Hepatocyte (in vitro differentiated cells): ENCODE data around the gene CDK2AP2. TPM values are rescaled to one million over a fixed set of nuclear protein-coding genes. Genes with fewer than 3 reads are reported as not detected.

Experiments
- DNase-seq: peaks from one replicate; pipeline ENCODE4 v3.0.0-alpha.2; 2016; ENCODE audit warnings: low spot score
- H2AFZ ChIP-seq: fragments of 200-600 bp; sonication (generic); 2 replicates; pipeline ENCODE4 v1.6.0; 2016; ENCODE audit warnings: antibody characterized with exemption, mild to moderate bottlenecking
- H3K27ac ChIP-seq: fragments of 200-600 bp; sonication (generic); 2 replicates; pipeline ENCODE4 v1.5.1; 2016; ENCODE audit warnings: mild to moderate bottlenecking
- H3K27me3 ChIP-seq: fragments of 200-600 bp; sonication (generic); 2 replicates; pipeline ENCODE4 v1.6.1; 2016
- H3K36me3 ChIP-seq: fragments of 200-600 bp; sonication (generic); replicated peaks from 2 replicates; pipeline ENCODE4 v1.5.1; 2016; ENCODE audit warnings: low read depth; ENCODE audit not compliant: insufficient read depth
- H3K4me1 ChIP-seq: fragments of 200-600 bp; sonication (generic); 2 replicates; pipeline ENCODE4 v1.5.1; 2016; ENCODE audit warnings: mild to moderate bottlenecking, moderate library complexity; ENCODE audit not compliant: insufficient read depth
- H3K4me2 ChIP-seq: fragments of 200-600 bp; sonication (generic); 2 replicates; pipeline ENCODE4 v1.6.0; 2016
- H3K4me3 ChIP-seq: fragments of 200-600 bp; sonication (generic); 2 replicates; pipeline ENCODE4 v1.5.1; 2016; ENCODE audit warnings: mild to moderate bottlenecking
- H3K79me2 ChIP-seq: fragments of 200-600 bp; sonication (generic); 2 replicates; pipeline ENCODE4 v1.6.0; 2017; ENCODE audit warnings: mild to moderate bottlenecking
- H3K9me2 ChIP-seq: fragments of 200-600 bp; sonication (generic); replicated peaks from 2 replicates; pipeline ENCODE4 v1.6.0; 2017; ENCODE audit warnings: mild to moderate bottlenecking; ENCODE audit not compliant: insufficient read depth
- H3K9me3 ChIP-seq: fragments of 200-600 bp; sonication (generic); 2 replicates; pipeline ENCODE4 v1.5.1; 2016; ENCODE audit warnings: low read depth, mild to moderate bottlenecking
- H4K20me1 ChIP-seq: fragments of 200-600 bp; sonication (generic); 2 replicates; pipeline ENCODE4 v1.6.0; 2016; ENCODE audit warnings: mild to moderate bottlenecking; ENCODE audit not compliant: insufficient read depth, poor library complexity, severe bottlenecking
- CTCF ChIP-seq: fragments of 200-600 bp; sonication (generic); IDR thresholded peaks from 2 replicates; pipeline ENCODE4 v1.5.1; 2016; ENCODE audit warnings: antibody characterized with exemption, mild to moderate bottlenecking; ENCODE audit not compliant: poor library complexity
- EZH2 ChIP-seq: fragments of 200-600 bp; sonication (generic); IDR thresholded peaks from 2 replicates; pipeline ENCODE4 v1.6.1; 2016; ENCODE audit warnings: antibody characterized with exemption, mild to moderate bottlenecking, borderline replicate concordance
- EZH2phosphoT487 ChIP-seq: fragments of 200-600 bp; sonication (generic); IDR thresholded peaks from one replicate; pipeline ENCODE4 v1.6.1; 2018; ENCODE audit warnings: antibody characterized with exemption, mild to moderate bottlenecking, low read depth, moderate library complexity; ENCODE audit not compliant: unreplicated experiment, severe bottlenecking
- WGBS: methylation state at CpG from one replicate; pipeline ENCODE4 v1.1.6; 2016; ENCODE audit warnings: low lambda C conversion rate; ENCODE audit errors: missing lambda C conversion rate; 5-methylcytosine and 5-hydroxymethylcytosine counted together
- microRNA-seq: library from miRNA; unstranded; fragments of <30 nt; microRNA quantifications from one replicate; pipeline ENCODE4, GENCODE V29; 2017
- polyA plus RNA-seq: library from polyadenylated mRNA; unstranded; fragments of >200 nt; fragmentation: Nextera tagmentation; extraction: Ambion mirVana; gene quantifications from 2 replicates; pipeline ENCODE4 v1.2.1, GENCODE V29; 2016
- small RNA-seq: library from RNA; depleted of rRNA; stranded (forward); fragments of <200 nt; gene quantifications from one replicate; pipeline ENCODE3, GENCODE V24; 2014
- total RNA-seq: library from RNA; depleted of rRNA; stranded (reverse); fragments of >200 nt; gene quantifications from 2 replicates; pipeline ENCODE4 v1.2.3, GENCODE V29; 2014

Gene CDK2AP2
- total and polyA plus RNA-seq, 2 experiments from 2014 or later, result 47.3 to 177 TPM

- Histone ChIP-seq H3K36me3 (no peaks in the 10 kb centered on the region), H3K9me3 (no peaks in the 10 kb centered on the region)
These were observed 49.7 kb downstream of the CDK2AP2 start for GRCh38 chr11:67458266-67458665.

GRCh38 chr11:67457453-67457852 is 50.5 kb downstream of the CDK2AP2 start:
- H3K79me2 ChIP-seq, result no peaks in the 10 kb centered on the region
- no peak overlapping the region for H3K27ac ChIP-seq
- H3K36me3 ChIP-seq, result no peaks in the 10 kb centered on the region
- no peaks in the 10 kb centered on the region for H4K20me1 ChIP-seq
- no peaks in the 10 kb centered on the region for H3K27me3 ChIP-seq
- no peak overlapping the region for H3K4me2 ChIP-seq
- no peaks in the 10 kb centered on the region for H3K9me2 ChIP-seq
- no peak for DNase-seq
- H3K4me3 ChIP-seq, result no peak overlapping the region
- WGBS, result 89% methylated on average over 12 of the region's 12 CpGs
- no peak overlapping the region for H2AFZ ChIP-seq
- no peaks in the 10 kb centered on the region for H3K9me3 ChIP-seq
- no peak for TF ChIP-seq EZH2phosphoT487
- TF ChIP-seq EZH2, result no peak
- TF ChIP-seq CTCF, result no peak
- no peaks in the 10 kb centered on the region for H3K4me1 ChIP-seq

More at GRCh38 chr11:67458266-67458665, 49.7 kb downstream of the CDK2AP2 start:
- DNase-seq, result no peak
- WGBS, result 95% methylated on average over 19 of the region's 19 CpGs
- Histone ChIP-seq H3K4me1 (no peaks in the 10 kb centered on the region), H3K79me2 (no peaks in the 10 kb centered on the region), H3K27ac (no peak overlapping the region), H3K4me2 (no peak overlapping the region), H3K4me3 (no peak overlapping the region), H2AFZ (no peak overlapping the region), H4K20me1 (no peaks in the 10 kb centered on the region), H3K27me3 (no peaks in the 10 kb centered on the region), H3K9me2 (no peaks in the 10 kb centered on the region)
- TF ChIP-seq EZH2phosphoT487 (no peak), EZH2 (no peak), CTCF (no peak)

Small RNA genes lying within 50 kb of the gene (microRNA-seq; reads per million reads assigned to microRNA genes)
- 1.3 reads per million for gene MIR6752

Small RNA genes lying within 50 kb of the gene (small RNA-seq; reads per million reads assigned to genes)
- gene MIR6752, result not detected

Other genes starting within 250 kb of the CDK2AP2 start
- gene GRK2, start 241.7 kb downstream of the CDK2AP2 start, total RNA-seq, result 41.4 and 57.3 TPM in 2 replicates
- 59.6 and 64.1 TPM in 2 replicates for gene GRK2, start 241.7 kb downstream of the CDK2AP2 start, polyA plus RNA-seq
- gene ANKRD13D, start 218.9 kb downstream of the CDK2AP2 start, total RNA-seq, result 22.1 and 25.3 TPM in 2 replicates
- gene ANKRD13D, start 218.9 kb downstream of the CDK2AP2 start, polyA plus RNA-seq, result 43.9 and 49.5 TPM in 2 replicates
- gene SSH3, start 204.6 kb downstream of the CDK2AP2 start, total RNA-seq, result 27.7 and 29.7 TPM in 2 replicates
- gene SSH3, start 204.6 kb downstream of the CDK2AP2 start, polyA plus RNA-seq, result 49.5 and 66.4 TPM in 2 replicates
- gene POLD4, start 154.6 kb downstream of the CDK2AP2 start, total RNA-seq, result 69.8 and 74.4 TPM in 2 replicates
- gene POLD4, start 154.6 kb downstream of the CDK2AP2 start, polyA plus RNA-seq, result 97.4 and 117 TPM in 2 replicates
- gene CLCF1, start 134.6 kb downstream of the CDK2AP2 start, total RNA-seq, result 5.5 and 13.2 TPM in 2 replicates
- gene CLCF1, start 134.6 kb downstream of the CDK2AP2 start, polyA plus RNA-seq, result 6.5 and 9.4 TPM in 2 replicates
- 17.3 and 24.0 TPM in 2 replicates for gene RAD9A, start 116.2 kb downstream of the CDK2AP2 start, total RNA-seq
- 20.2 and 25.0 TPM in 2 replicates for gene RAD9A, start 116.2 kb downstream of the CDK2AP2 start, polyA plus RNA-seq
- gene PPP1CA, start 106.3 kb downstream of the CDK2AP2 start, total RNA-seq, result 146 and 152 TPM in 2 replicates
- 242 TPM in 2 replicates for gene PPP1CA, start 106.3 kb downstream of the CDK2AP2 start, polyA plus RNA-seq
- 0.16 TPM in 1 of 2 replicates, not detected in the other for gene TBC1D10C, start 104.1 kb downstream of the CDK2AP2 start, total RNA-seq
- 0.07 and 0.26 TPM in 2 replicates for gene TBC1D10C, start 104.1 kb downstream of the CDK2AP2 start, polyA plus RNA-seq
- 0.92 and 2.4 TPM in 2 replicates for gene CARNS1, start 92.5 kb downstream of the CDK2AP2 start, total RNA-seq
- gene CARNS1, start 92.5 kb downstream of the CDK2AP2 start, polyA plus RNA-seq, result 7.7 and 11.5 TPM in 2 replicates
- 59.9 and 65.0 TPM in 2 replicates for gene RPS6KB2, start 79.7 kb downstream of the CDK2AP2 start, total RNA-seq
- 105 and 107 TPM in 2 replicates for gene RPS6KB2, start 79.7 kb downstream of the CDK2AP2 start, polyA plus RNA-seq
- 2.5 and 3.4 TPM in 2 replicates for gene PTPRCAP, start 70.5 kb downstream of the CDK2AP2 start, total RNA-seq
- 1.0 and 1.3 TPM in 2 replicates for gene PTPRCAP, start 70.5 kb downstream of the CDK2AP2 start, polyA plus RNA-seq
- gene CORO1B, start 64.7 kb downstream of the CDK2AP2 start, total RNA-seq, result 104 and 118 TPM in 2 replicates
- gene CORO1B, start 64.7 kb downstream of the CDK2AP2 start, polyA plus RNA-seq, result 150 and 152 TPM in 2 replicates
- not detected in 2 replicates for gene GPR152, start 55.4 kb downstream of the CDK2AP2 start, total RNA-seq
- not detected in 2 replicates for gene GPR152, start 55.4 kb downstream of the CDK2AP2 start, polyA plus RNA-seq
- gene CABP4, start 52.8 kb downstream of the CDK2AP2 start, total RNA-seq, result not detected in 2 replicates
- not detected in 2 replicates for gene CABP4, start 52.8 kb downstream of the CDK2AP2 start, polyA plus RNA-seq
- gene TMEM134, start 38.9 kb downstream of the CDK2AP2 start, total RNA-seq, result 40.9 and 43.2 TPM in 2 replicates
- gene TMEM134, start 38.9 kb downstream of the CDK2AP2 start, polyA plus RNA-seq, result 93.7 and 107 TPM in 2 replicates
- 35.3 and 50.7 TPM in 2 replicates for gene AIP, start 25.1 kb downstream of the CDK2AP2 start, total RNA-seq
- 44.0 and 45.2 TPM in 2 replicates for gene AIP, start 25.1 kb downstream of the CDK2AP2 start, polyA plus RNA-seq
- 26.3 and 28.1 TPM in 2 replicates for gene PITPNM1, start 2.8 kb downstream of the CDK2AP2 start, total RNA-seq
- gene PITPNM1, start 2.8 kb downstream of the CDK2AP2 start, polyA plus RNA-seq, result 32.4 and 39.8 TPM in 2 replicates
- gene CABP2, start 15.3 kb upstream of the CDK2AP2 start, total RNA-seq, result not detected in 2 replicates
- not detected in 2 replicates for gene CABP2, start 15.3 kb upstream of the CDK2AP2 start, polyA plus RNA-seq
- gene GSTP1, start 75.7 kb upstream of the CDK2AP2 start, total RNA-seq, result 943 and 1,040 TPM in 2 replicates
- 1,974 and 1,982 TPM in 2 replicates for gene GSTP1, start 75.7 kb upstream of the CDK2AP2 start, polyA plus RNA-seq
- gene NDUFV1, start 98.8 kb upstream of the CDK2AP2 start, total RNA-seq, result 163 and 194 TPM in 2 replicates
- gene NDUFV1, start 98.8 kb upstream of the CDK2AP2 start, polyA plus RNA-seq, result 226 and 239 TPM in 2 replicates
- gene NUDT8, start 121.8 kb upstream of the CDK2AP2 start, total RNA-seq, result 12.9 and 13.6 TPM in 2 replicates
- gene NUDT8, start 121.8 kb upstream of the CDK2AP2 start, polyA plus RNA-seq, result 28.7 and 29.2 TPM in 2 replicates
- gene TBX10, start 131.6 kb upstream of the CDK2AP2 start, total RNA-seq, result 0.70 TPM in 1 of 2 replicates, not detected in the other
- gene TBX10, start 131.6 kb upstream of the CDK2AP2 start, polyA plus RNA-seq, result 0.34 TPM in 1 of 2 replicates, not detected in the other
- gene ACY3, start 142.6 kb upstream of the CDK2AP2 start, total RNA-seq, result 9.5 and 15.4 TPM in 2 replicates
- gene ACY3, start 142.6 kb upstream of the CDK2AP2 start, polyA plus RNA-seq, result 18.7 and 20.9 TPM in 2 replicates
- gene ALDH3B2, start 166.5 kb upstream of the CDK2AP2 start, total RNA-seq, result 0.80 and 2.5 TPM in 2 replicates
- 0.61 and 1.6 TPM in 2 replicates for gene ALDH3B2, start 166.5 kb upstream of the CDK2AP2 start, polyA plus RNA-seq